DMS153 treated with DMSO at 0.1 percent for 48 hours (cell line): Measurements from ENCODE around the gene RAB8B.

ENCODE experiments used
- DNase-seq: peaks from one replicate; lab custom pipeline; 2025; ENCODE audit not compliant: unreplicated experiment; lab: John Stamatoyannopoulos, UW

Gene RAB8B

DNA sequence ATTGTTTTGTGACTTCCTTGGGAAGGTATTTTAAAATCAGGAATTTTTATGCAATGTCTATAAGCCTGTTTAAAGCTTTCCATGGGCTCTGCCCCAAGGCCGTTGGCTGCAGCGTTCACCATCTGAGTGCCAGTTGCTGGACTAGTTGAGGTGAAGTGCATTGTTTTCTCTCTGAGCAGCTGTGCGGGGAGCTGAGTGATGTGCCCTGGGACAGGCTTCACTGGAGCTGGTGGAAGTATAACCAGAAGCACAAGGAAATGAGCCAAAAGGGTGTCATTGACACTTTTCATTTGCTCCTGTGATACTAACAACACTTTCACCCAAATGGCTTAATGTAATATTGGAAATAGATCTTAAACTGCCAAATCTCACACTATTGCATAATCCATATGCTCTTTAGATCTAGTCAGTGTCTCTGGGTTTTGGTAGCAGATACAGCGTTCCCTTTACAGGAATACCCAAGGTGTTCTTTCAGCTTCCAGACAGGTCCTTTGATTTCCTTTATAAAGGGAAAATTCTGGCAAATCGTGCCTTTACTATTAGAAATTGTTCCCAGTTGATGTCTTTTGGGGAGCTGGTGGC lies 117.2 kb downstream of the RAB8B start:
- no peak for DNase-seq

DNA sequence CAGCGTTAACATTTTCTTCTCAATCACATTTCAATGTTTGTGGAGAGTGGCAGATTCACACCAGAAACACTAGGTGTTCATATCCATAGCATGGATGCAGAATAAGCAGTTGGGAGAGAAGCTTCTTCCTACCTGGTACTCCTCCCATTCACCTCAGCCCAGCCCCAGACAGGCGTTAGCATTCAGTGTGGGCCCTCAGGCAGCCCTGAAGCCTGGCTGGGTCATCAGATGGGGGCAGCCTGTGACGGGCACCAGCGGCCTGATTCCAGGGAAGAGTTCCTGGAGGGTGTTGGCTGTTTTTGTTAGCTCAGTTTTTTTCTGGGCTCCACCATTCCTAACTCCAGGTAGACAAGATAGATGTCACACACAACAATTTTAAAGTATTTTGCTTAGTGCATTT lies 119.1 kb downstream of the RAB8B start:
- DNase-seq: no peak

DNA sequence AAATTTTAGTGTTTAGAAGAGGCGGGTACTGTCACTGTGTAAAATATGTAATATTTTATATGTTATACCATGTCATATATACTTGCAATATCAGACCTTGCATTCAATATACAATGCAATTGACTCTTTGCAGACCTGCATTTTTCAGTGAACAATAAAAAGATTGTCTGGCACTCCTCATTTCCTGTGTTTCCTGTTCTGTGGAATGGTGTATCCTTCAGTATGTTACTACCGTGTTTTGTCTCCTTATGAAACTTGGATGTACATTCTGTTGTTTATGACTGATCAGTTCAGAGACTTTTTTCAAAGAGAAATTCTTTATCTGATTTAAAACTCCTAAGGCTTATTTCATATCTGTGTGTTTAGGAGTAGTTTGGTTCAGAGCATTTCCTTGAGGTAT lies 119.5 kb downstream of the RAB8B start:
- DNase-seq: no peak

DNA sequence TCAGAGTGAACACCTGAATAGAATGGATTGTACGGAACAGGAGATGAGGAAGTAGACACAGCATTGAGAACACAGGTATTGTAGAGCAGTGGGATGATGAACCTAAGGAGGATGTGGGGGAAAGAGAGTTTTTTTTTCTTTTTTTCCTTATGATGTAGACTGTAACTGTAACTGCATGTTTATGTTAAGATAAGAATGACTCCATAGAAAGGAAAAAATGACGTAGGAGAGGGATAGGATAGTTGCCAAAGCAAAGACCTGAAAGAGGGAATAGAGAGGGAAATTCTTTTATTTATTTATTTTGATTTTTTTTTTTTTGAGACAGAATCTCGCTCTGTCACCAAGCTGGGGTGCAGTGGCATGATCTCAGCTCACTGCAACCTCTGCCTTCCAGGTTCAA lies 121.2 kb downstream of the RAB8B start:
- no peak for DNase-seq

DNA sequence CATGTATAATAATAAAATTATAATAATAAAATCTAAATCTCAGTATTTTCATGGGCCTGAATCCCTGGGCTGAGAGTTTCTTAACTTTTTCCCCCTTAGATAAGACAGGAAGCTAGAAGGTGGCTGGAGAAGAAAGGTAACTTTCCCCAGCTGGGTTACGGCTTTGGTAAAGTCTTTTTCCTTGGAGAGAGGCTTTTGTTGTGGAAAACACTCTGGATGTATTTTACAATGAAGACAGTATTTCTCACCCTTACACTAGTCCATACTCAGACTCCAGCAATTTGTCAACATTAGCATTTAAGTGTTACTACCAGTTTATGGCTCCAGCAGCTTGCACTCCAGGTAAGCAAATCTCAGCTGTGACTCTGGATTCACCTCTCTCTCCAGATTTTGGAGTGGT lies 122.9 kb downstream of the RAB8B start:
- DNase-seq: no peak

DNA sequence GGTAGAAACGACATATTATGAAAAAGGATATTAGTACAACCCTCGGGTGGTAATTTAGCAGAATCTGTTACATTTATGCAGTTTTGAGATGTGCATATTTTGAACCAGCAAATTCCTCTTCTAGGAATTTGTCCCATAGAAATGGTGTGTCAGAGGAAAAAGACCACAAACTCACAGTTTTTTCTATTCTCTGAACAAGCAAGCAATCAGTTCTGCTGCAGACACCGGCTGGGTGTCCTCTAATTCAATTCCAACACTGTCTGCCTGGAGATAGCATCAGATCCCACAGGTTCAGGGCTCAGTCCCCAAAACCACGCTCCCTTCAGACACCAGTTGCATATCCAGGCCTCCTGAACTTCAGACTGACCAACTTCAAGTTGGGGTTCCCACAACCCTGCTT lies 124.4 kb downstream of the RAB8B start:
- DNase-seq: no peak

DNA sequence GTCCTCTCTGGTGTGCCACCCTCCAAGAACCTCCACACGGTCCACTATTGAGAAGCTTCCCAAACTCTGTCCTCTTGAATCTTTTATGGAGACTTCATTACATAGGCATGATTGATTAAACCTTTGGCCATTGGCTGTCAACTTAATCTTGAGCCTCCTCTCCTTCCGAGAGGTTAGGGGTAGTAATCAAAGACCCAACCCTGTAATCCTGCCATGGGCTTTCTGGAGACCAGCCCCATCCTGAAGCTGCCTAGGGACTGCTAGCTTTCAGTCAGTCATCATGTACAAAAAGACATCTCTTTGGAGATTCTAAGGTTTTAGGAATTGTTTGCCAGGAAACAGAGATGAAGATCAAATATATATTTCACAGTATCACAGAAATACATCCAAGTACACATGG lies 125.0 kb downstream of the RAB8B start:
- no peak for DNase-seq
